Upper lobe of left lung (tissue), 4 donors: ENCODE measurements around the gene PEX11G.

ENCODE experiments used
- CTCF ChIP-seq, 6 experiments: fragments of 450-650 bp in 4 of 6; fragments of 200-600 bp in 2 of 6; sonication (generic) in 2 of 6; IDR thresholded peaks; one replicate each; pipeline ENCODE4 v1.5.1; 2016 to 2019; ENCODE audit warnings: antibody characterized with exemption in 6 of 6
- POLR2AphosphoS5 ChIP-seq, 2 donors: sonication (generic); formaldehyde crosslinking; IDR thresholded peaks; one replicate each; pipeline ENCODE4 v1.5.1; 2017; ENCODE audit warnings: antibody characterized with exemption in 2 of 2

GRCh38 chr19:7526059-7526929 lies 37.5 kb upstream of the PEX11G start:
- TF ChIP-seq CTCF (IDR thresholded peaks at IDR 0.05): no peak
- no peak for TF ChIP-seq POLR2AphosphoS5 (IDR thresholded peaks at IDR 0.05)
